Thoracic aorta (tissue), 2 donors: ENCODE results near the gene ROR1. TPM values are rescaled to one million over a fixed set of nuclear protein-coding genes. Genes with fewer than 3 reads are reported as not detected.

ENCODE experiments used
- ATAC-seq: fragments of 150-250 bp; one replicate; pipeline ENCODE4 v1.8.0; 2017; ENCODE audit warnings: low read depth; ENCODE audit not compliant: insufficient number of reproducible peaks, low FRiP score
- DNase-seq: peaks from one replicate; pipeline ENCODE4 v3.0.0-alpha.2; 2020; ENCODE audit warnings: low spot score
- H3K27ac ChIP-seq, 2 donors: fragments of 200-600 bp; sonication (generic); 1 replicate in 1 of 2; 2 replicates in 1 of 2; pipeline ENCODE4 v1.5.1; 2016; ENCODE audit warnings: mild to moderate bottlenecking in 2 of 2, moderate library complexity in 2 of 2
- H3K27me3 ChIP-seq: fragments of 200-600 bp; sonication (generic); replicated peaks from 2 replicates; pipeline ENCODE4 v1.6.0; 2016; ENCODE audit warnings: mild to moderate bottlenecking; ENCODE audit not compliant: insufficient read depth
- H3K36me3 ChIP-seq: fragments of 200-600 bp; sonication (generic); one replicate; pipeline ENCODE4 v1.5.1; 2016
- H3K4me1 ChIP-seq, 2 donors: fragments of 200-600 bp; sonication (generic); 1 replicate in 1 of 2; 2 replicates in 1 of 2; pipeline versions ENCODE4 v1.5.1 to v1.6.0; 2016; ENCODE audit warnings: low read depth in 2 of 2, mild to moderate bottlenecking in 1 of 2; ENCODE audit not compliant: control insufficient read depth in 1 of 2
- H3K4me3 ChIP-seq: fragments of 200-600 bp; sonication (generic); 2 replicates; pipeline ENCODE4 v1.5.1; 2016; ENCODE audit warnings: mild to moderate bottlenecking
- H3K9me3 ChIP-seq: fragments of 200-600 bp; sonication (generic); 2 replicates; pipeline ENCODE4 v1.5.1; 2016
- total RNA-seq, 2 donors: library from RNA; depleted of rRNA; stranded (reverse); fragments of >200 nt; gene quantifications; one replicate each; pipeline versions ENCODE4 v1.1.0 to v1.2.3, GENCODE V29; 2016
- TF ChIP-seq, protein P1 (sequence below): fragments of 200-600 bp; sonication (generic); IDR thresholded peaks from one replicate; pipeline ENCODE4 v1.5.1; 2019; ENCODE audit warnings: antibody characterized with exemption

ROR1 gene
- total RNA-seq, 2 donors from 2014 or later, result 41.2 to 51.8 TPM

DNA sequence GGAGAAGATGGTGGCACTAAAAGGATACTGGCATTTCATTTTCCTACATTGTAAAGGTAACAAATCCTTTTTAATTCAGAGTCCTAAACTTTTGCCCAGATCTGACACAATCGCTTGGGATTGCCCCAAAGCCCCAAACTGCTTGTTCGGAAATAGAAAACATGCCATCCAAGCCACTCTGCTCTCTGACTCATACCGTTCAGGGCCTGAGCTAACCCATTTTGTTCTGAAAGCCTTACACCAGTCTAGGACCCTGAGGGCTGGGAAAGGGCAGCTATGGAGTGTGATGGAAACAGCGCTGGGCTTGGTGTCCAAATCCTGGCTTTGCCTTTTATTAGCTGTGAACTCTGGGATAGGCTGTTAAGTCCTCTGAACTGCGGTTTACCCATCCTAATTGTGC is 270.2 kb downstream of the ROR1 start:
- DNase-seq, result peak; percentile 33
- peaks cover 21 to 71% of the 10 kb centered on the region in 2 donors for H3K4me1 ChIP-seq
- H3K9me3 ChIP-seq, result no peaks in the 10 kb centered on the region
- no peaks in the 10 kb centered on the region for H3K27me3 ChIP-seq
- TF ChIP-seq, protein P1, sequence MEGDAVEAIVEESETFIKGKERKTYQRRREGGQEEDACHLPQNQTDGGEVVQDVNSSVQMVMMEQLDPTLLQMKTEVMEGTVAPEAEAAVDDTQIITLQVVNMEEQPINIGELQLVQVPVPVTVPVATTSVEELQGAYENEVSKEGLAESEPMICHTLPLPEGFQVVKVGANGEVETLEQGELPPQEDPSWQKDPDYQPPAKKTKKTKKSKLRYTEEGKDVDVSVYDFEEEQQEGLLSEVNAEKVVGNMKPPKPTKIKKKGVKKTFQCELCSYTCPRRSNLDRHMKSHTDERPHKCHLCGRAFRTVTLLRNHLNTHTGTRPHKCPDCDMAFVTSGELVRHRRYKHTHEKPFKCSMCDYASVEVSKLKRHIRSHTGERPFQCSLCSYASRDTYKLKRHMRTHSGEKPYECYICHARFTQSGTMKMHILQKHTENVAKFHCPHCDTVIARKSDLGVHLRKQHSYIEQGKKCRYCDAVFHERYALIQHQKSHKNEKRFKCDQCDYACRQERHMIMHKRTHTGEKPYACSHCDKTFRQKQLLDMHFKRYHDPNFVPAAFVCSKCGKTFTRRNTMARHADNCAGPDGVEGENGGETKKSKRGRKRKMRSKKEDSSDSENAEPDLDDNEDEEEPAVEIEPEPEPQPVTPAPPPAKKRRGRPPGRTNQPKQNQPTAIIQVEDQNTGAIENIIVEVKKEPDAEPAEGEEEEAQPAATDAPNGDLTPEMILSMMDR, result no peak
- ATAC-seq, result peak; percentile 66
- peak overlapping the region; percentile 88 to 93 for H3K27ac ChIP-seq
- no peaks in the 10 kb centered on the region for H3K36me3 ChIP-seq
- H3K4me3 ChIP-seq, result no peak overlapping the region

GRCh38 chr1:64046243-64046642 is 272.4 kb downstream of the ROR1 start:
- H3K9me3 ChIP-seq, result no peaks in the 10 kb centered on the region
- DNase-seq, result no peak
- H3K27me3 ChIP-seq, result no peaks in the 10 kb centered on the region
- no peaks in the 10 kb centered on the region for H3K36me3 ChIP-seq
- TF ChIP-seq, protein P1, result no peak
- peaks cover 13 to 66% of the 10 kb centered on the region in 2 donors for H3K4me1 ChIP-seq
- no peak for ATAC-seq
- H3K27ac ChIP-seq, result peak overlapping the region; percentile 44 to 45
- H3K4me3 ChIP-seq, result no peak overlapping the region

DNA sequence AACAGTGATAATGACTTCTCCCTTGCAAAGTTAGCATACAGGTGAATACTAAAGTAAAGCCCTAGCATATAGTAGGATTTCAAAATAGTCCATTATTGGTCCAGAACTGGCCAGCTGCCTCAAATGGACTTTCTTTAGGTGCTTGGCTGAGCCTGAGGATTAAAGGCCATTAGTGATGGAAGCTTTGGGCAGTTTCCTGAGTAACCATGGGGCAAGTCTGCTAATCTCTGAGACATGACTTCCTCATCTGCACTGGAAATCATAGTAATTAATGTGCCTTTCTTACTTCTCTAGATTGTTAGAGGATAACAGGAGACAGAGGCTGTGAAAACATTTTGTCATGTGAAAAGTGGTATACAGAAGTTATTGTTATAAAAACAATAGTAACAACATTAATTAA is 273.1 kb downstream of the ROR1 start:
- ATAC-seq, result no peak
- Histone ChIP-seq H3K36me3 (no peaks in the 10 kb centered on the region), H3K27ac (peak overlapping the region; percentile 44 to 45), H3K9me3 (no peaks in the 10 kb centered on the region), H3K4me3 (no peak overlapping the region), H3K27me3 (no peaks in the 10 kb centered on the region), H3K4me1 (peaks cover 13 to 63% of the 10 kb centered on the region in 2 donors)
- TF ChIP-seq, protein P1, result no peak
- no peak for DNase-seq

DNA sequence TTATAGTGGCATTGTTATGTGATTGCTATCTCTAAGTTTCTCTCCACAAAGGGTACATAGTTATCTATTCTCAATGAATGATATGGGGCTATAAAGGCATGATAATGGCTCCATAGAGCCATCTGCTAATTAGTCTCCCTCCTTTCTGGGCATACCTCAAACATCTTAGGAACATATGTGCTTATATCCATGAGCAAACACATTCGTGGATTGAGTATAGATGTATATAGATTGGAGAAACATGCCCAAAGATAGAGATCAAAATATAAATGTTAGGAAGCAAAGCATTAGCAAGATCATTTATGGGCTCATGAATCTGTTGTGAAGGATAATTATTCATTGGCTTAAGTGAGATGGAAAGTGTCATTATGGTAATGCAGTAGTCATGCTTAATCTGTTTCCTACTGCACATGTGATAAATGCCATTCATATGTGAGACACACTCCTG is 273.8 kb downstream of the ROR1 start:
- ATAC-seq (no peak), DNase-seq (no peak)
- H3K27ac ChIP-seq, result peak overlapping the region in 1 of 2 donors; percentile 44
- H3K4me3 ChIP-seq, result no peak overlapping the region
- H3K9me3 ChIP-seq, result no peaks in the 10 kb centered on the region
- TF ChIP-seq, protein P1, result no peak
- no peaks in the 10 kb centered on the region for H3K36me3 ChIP-seq
- H3K27me3 ChIP-seq, result no peaks in the 10 kb centered on the region
- H3K4me1 ChIP-seq, result peaks cover 8 to 62% of the 10 kb centered on the region in 2 donors

DNA sequence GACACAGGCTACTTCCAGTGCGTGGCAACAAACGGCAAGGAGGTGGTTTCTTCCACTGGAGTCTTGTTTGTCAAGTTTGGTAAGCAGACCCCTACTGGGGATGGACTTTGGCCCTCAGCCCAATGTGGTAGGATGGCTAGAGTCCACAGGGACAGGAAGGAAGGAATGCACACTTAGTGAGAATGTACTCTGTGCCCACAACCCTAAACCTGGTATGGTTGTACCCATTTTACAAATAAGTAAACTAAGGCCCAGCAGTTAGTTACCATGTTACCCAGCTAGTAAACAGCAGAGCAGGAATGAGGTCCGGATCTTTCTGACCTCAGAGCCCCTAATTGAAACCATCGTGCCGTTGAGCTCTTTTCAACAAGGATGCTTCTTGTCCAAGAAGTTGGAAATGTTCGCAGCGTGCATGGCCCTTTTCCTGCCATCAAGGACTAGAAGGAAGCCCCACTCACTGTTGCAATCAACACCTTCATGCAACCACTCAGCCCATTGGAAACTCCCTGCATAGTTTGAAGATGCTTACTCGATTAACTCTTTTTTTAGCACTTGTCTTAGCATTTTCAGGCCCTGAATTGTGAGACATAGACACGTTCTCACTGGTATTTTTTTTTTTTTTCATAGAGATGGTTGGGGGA is 276.2 kb downstream of the ROR1 start:
- Histone ChIP-seq H3K36me3 (no peaks in the 10 kb centered on the region), H3K4me1 (peaks cover 0 to 49% of the 10 kb centered on the region in 2 donors), H3K27ac (peak overlapping the region in 1 of 2 donors; percentile 25), H3K27me3 (no peaks in the 10 kb centered on the region), H3K4me3 (no peak overlapping the region), H3K9me3 (no peaks in the 10 kb centered on the region)
- DNase-seq (no peak), ATAC-seq (no peak)
- TF ChIP-seq, protein P1, result no peak
